ENCODE results near the gene TMED1. TPM values are rescaled to one million over a fixed set of nuclear protein-coding genes. Genes with fewer than 3 reads are reported as not detected.
"Not testable (repeated sequence)": the region's sequence is repeated elsewhere in the genome, so short reads cannot be mapped to it uniquely, and the experiment has no call there.

Gene TMED1
- total RNA-seq, 1 experiment from 2014 or later = 26.3 TPM

- BruUV-seq (replicated peaks) = TSS peak; percentile 89
- Histone ChIP-seq H3K79me2 (ENCODE audit: insufficient read depth, low read length) (peaks cover 38% of the 10 kb centered on the region), H3K27me3 (ENCODE audit: insufficient read depth, low read length) (no peaks in the 10 kb centered on the region), H3K9me3 (ENCODE audit: control insufficient read depth in 1 of 2, insufficient read depth in 1 of 2, low read depth in 1 of 2, low read length in 2 of 2) (no peaks in the 10 kb centered on the region), H3K4me2 (ENCODE audit: low read length) (peak overlapping the region; percentile 96), H3K9me2 (ENCODE audit: insufficient read depth) (no peaks in the 10 kb centered on the region), H4K20me1 (ENCODE audit: insufficient read depth) (no peaks in the 10 kb centered on the region), H3K9ac (ENCODE audit: low read length) (peak overlapping the region; percentile 70), H3K4me3 (replicated peaks in 1 of 2; ENCODE audit: low read depth in 1 of 2, low read length in 2 of 2) (peak overlapping the region; percentile 45 to 62), H2AFZ (ENCODE audit: low read depth, low read length, poor library complexity, severe bottlenecking) (peak overlapping the region; percentile 32), H3K36me3 (ENCODE audit: control insufficient read depth in 1 of 2, insufficient read depth in 2 of 2, low read length in 2 of 2) (no peaks in the 10 kb centered on the region), H3K4me1 (ENCODE audit: control insufficient read depth in 1 of 2, insufficient read depth in 2 of 2, low read length in 2 of 2) (peaks cover 27 to 35% of the 10 kb centered on the region in 2 experiments), H3K27ac (ENCODE audit: low read depth, low read length) (peak overlapping the region; percentile 89)
- DNase-seq (ENCODE audit: low read depth, low spot score) = no peak
- ATAC-seq = peak; percentile 3
- TF ChIP-seq SRF (IDR thresholded peaks at IDR 0.05; ENCODE audit: low read depth) (no peak), POLR2AphosphoS5 (IDR thresholded peaks at IDR 0.05; ENCODE audit: low read depth, low read length) (peak; percentile 43; the same call in 1 of the 2 replicates), EGR1 (IDR thresholded peaks at IDR 0.05; ENCODE audit: low read depth) (peak; percentile 98), CEBPB (IDR thresholded peaks at IDR 0.05; ENCODE audit: low read depth) (no peak), EZH2 (IDR thresholded peaks at IDR 0.05) (no peak), ZBTB33 (IDR thresholded peaks at IDR 0.05; ENCODE audit: extremely low read depth, insufficient replicate concordance, low read length) (no peak), RAD21 (IDR thresholded peaks at IDR 0.05; ENCODE audit: low read depth) (no peak)
- ChIA-PET RAD21 (ENCODE audit: low non-redundant PET in 1 of 2, low total read pairs in 2 of 2, uncharacterized antibody in 2 of 2, unreplicated experiment in 2 of 2) (interaction anchor here in 1 of 2 experiments (1.0 kb wide), 1 partner anchor 153 kb away, joined by 3 read pairs; the partner anchor contains the start of gene DNM2), CTCF (interaction anchor here (0.5 to 2.5 kb wide), 12 partner anchors 9 to 153 kb away, joined by 3 to 25 read pairs (median 6); partner anchors contain the start of genes DNM2 and TMED1), POLR2A (no interaction called here)
- intact Hi-C loops (cut with micrococcal nuclease) = no loop called here
These were observed 34.5 kb upstream of the TMED1 start for GRCh38 chr19:10870501-10870954.

- H3K27ac ChIP-seq (ENCODE audit: low read depth, low read length); POLR2A ChIA-PET; DNase-seq (ENCODE audit: low read depth, low spot score); RAD21 ChIA-PET (ENCODE audit: low non-redundant PET in 1 of 2, low total read pairs in 2 of 2, uncharacterized antibody in 2 of 2, unreplicated experiment in 2 of 2); H3K9me3 ChIP-seq (ENCODE audit: control insufficient read depth in 1 of 2, insufficient read depth in 1 of 2, low read depth in 1 of 2, low read length in 2 of 2); ATAC-seq; H3K36me3 ChIP-seq (ENCODE audit: control insufficient read depth in 1 of 2, insufficient read depth in 2 of 2, low read length in 2 of 2); H4K20me1 ChIP-seq (ENCODE audit: insufficient read depth); H3K27me3 ChIP-seq (ENCODE audit: insufficient read depth, low read length); H3K9ac ChIP-seq (ENCODE audit: low read length); BruUV-seq (replicated peaks); H3K9me2 ChIP-seq (ENCODE audit: insufficient read depth); H2AFZ ChIP-seq (ENCODE audit: low read depth, low read length, poor library complexity, severe bottlenecking); intact Hi-C loops (cut with micrococcal nuclease); H3K4me3 ChIP-seq (replicated peaks in 1 of 2; ENCODE audit: low read depth in 1 of 2, low read length in 2 of 2): not testable (repeated sequence)
- Histone ChIP-seq H3K79me2 (ENCODE audit: insufficient read depth, low read length) (peaks cover 32% of the 10 kb centered on the region), H3K4me1 (ENCODE audit: control insufficient read depth in 1 of 2, insufficient read depth in 2 of 2, low read length in 2 of 2) (peaks cover 27 to 35% of the 10 kb centered on the region in 2 experiments), H3K4me2 (ENCODE audit: low read length) (peak overlapping the region; percentile 96; the same call in 1 of the 2 replicates)
- CTCF ChIA-PET = interaction anchor here (0.6 to 2.5 kb wide), 4 partner anchors 8 to 72 kb away, joined by 3 to 25 read pairs (median 8); no protein-coding TSS in a partner anchor
These were observed 33.9 kb upstream of the TMED1 start for GRCh38 chr19:10869872-10870311.
